Stomach (tissue), 9 donors: ENCODE measurements around the gene C11orf21. TPM values are rescaled to one million over a fixed set of nuclear protein-coding genes. Genes with fewer than 3 reads are reported as not detected.

Source experiments
- DNase-seq, 2 donors: peaks; one replicate each; pipeline versions ENCODE4 v3.0.0 to v3.0.0-alpha.2; 2013 to 2019
- H3K27ac ChIP-seq, 5 donors: fragments of 200-600 bp in 4 of 5; sonication (generic) in 4 of 5; one replicate each; pipeline ENCODE4 v1.5.1; 2013 to 2019; ENCODE audit warnings: mild to moderate bottlenecking in 1 of 5, moderate library complexity in 1 of 5
- H3K27me3 ChIP-seq, 3 donors: fragments of 200-600 bp; sonication (generic); one replicate each; pipeline ENCODE4 v1.5.1; 2017 to 2019; ENCODE audit warnings: mixed run types in 1 of 3
- H3K36me3 ChIP-seq, 4 donors: fragments of 200-600 bp; sonication (generic); 1 replicate in 3 of 4; 2 replicates in 1 of 4; pipeline ENCODE4 v1.5.1; 2016 to 2019
- H3K4me1 ChIP-seq, 4 donors: fragments of 200-600 bp; sonication (generic); one replicate each; pipeline ENCODE4 v1.5.1; 2016 to 2019
- H3K4me3 ChIP-seq, 4 donors: fragments of 200-600 bp; sonication (generic) in 3 of 4; one replicate each; pipeline ENCODE4 v1.5.1; 2016 to 2019; ENCODE audit warnings: mild to moderate bottlenecking in 1 of 4
- H3K9me3 ChIP-seq, 4 donors: fragments of 200-600 bp; sonication (generic); one replicate each; pipeline ENCODE4 v1.5.1; 2016 to 2019
- EP300 ChIP-seq: sonication (generic); formaldehyde crosslinking; IDR thresholded peaks from one replicate; pipeline ENCODE4 v1.6.1; 2017; ENCODE audit warnings: antibody characterized with exemption
- POLR2A ChIP-seq, 4 donors: fragments of 450-650 bp; IDR thresholded peaks; one replicate each; pipeline ENCODE4 v1.6.1; 2016; ENCODE audit warnings: antibody characterized with exemption in 4 of 4, control low read depth in 2 of 4, mild to moderate bottlenecking in 1 of 4, moderate library complexity in 1 of 4
- POLR2AphosphoS5 ChIP-seq, 3 donors: sonication (generic); formaldehyde crosslinking; IDR thresholded peaks; one replicate each; pipeline ENCODE4 v1.6.1; 2016; ENCODE audit warnings: antibody characterized with exemption in 3 of 3
- WGBS, 5 donors: extraction: QIAGEN DNeasy Blood & Tissue Kit in 3 of 5; methylation state at CpG; one replicate each; pipeline versions ENCODE4 v1.1.5 to v1.1.7; 2013 to 2018; 5-methylcytosine and 5-hydroxymethylcytosine counted together
- intact Hi-C: fragments of 100-400 bp; cut with DNase I; formaldehyde crosslinking; loops from one replicate; pipeline ENCODE4 v1.15.1; 2023; ENCODE audit warnings: low total_unique reads
- polyA plus RNA-seq, 3 donors: library from polyadenylated mRNA; stranded (reverse); fragments of 200-250 nt; gene quantifications; one replicate each; pipeline ENCODE4 v1.2.3, GENCODE V29; 2013
- total RNA-seq, 5 donors: library from RNA; depleted of rRNA; stranded (reverse); fragments of >200 nt; gene quantifications; one replicate each; pipeline versions ENCODE4 v1.1.0 to v1.2.3, GENCODE V29; 2014 to 2016
- TF ChIP-seq, protein P1 (sequence below), 7 experiments: fragments of 450-650 bp in 4 of 7; fragments of 200-600 bp in 3 of 7; sonication (generic) in 3 of 7; IDR thresholded peaks; one replicate each; pipeline ENCODE4 v1.5.1; 2016 to 2019; ENCODE audit warnings: antibody characterized with exemption in 7 of 7, control low read depth in 2 of 7, mild to moderate bottlenecking in 1 of 7
- donor health status: healthy with polysubstance abuse.
- donor health status: Bipolar disorder and iron deficiency.
- donor health status: healthy.

The C11orf21 gene
- total and polyA plus RNA-seq, 8 donors = 0.61 to 1.8 (median 0.82) TPM; not detected in 2

GRCh38 chr11:2314525-2315394 is 13.0 kb upstream of the C11orf21 start:
- H3K36me3 ChIP-seq = peaks cover 0 to 6% (median 0%) of the 10 kb centered on the region in 4 donors
- intact Hi-C loops = no loop called here
- peaks cover 16 to 47% (median 31%) of the 10 kb centered on the region in 4 donors for H3K4me1 ChIP-seq
- DNase-seq = peak; percentile 86 to 96
- H3K27me3 ChIP-seq = no peaks in the 10 kb centered on the region
- 24 to 34% (median 31%) methylated on average over 9 to 16 of the region's 16 CpGs for WGBS, 5 donors
- no peaks in the 10 kb centered on the region for H3K9me3 ChIP-seq
- TF ChIP-seq POLR2AphosphoS5 (IDR thresholded peaks at IDR 0.05) = peak in 1 of 3 donors; percentile 41
- TF ChIP-seq, protein P1, sequence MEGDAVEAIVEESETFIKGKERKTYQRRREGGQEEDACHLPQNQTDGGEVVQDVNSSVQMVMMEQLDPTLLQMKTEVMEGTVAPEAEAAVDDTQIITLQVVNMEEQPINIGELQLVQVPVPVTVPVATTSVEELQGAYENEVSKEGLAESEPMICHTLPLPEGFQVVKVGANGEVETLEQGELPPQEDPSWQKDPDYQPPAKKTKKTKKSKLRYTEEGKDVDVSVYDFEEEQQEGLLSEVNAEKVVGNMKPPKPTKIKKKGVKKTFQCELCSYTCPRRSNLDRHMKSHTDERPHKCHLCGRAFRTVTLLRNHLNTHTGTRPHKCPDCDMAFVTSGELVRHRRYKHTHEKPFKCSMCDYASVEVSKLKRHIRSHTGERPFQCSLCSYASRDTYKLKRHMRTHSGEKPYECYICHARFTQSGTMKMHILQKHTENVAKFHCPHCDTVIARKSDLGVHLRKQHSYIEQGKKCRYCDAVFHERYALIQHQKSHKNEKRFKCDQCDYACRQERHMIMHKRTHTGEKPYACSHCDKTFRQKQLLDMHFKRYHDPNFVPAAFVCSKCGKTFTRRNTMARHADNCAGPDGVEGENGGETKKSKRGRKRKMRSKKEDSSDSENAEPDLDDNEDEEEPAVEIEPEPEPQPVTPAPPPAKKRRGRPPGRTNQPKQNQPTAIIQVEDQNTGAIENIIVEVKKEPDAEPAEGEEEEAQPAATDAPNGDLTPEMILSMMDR (IDR thresholded peaks at IDR 0.05) = no peak
- H3K27ac ChIP-seq = peak overlapping the region; percentile 65 to 81 (median 80)
- peak overlapping the region in 3 of 4 donors; percentile 5 to 19 (median 6) for H3K4me3 ChIP-seq

- DNase-seq = no peak
- Histone ChIP-seq H3K4me1 (peaks cover 16 to 47% (median 31%) of the 10 kb centered on the region in 4 donors), H3K36me3 (peaks cover 0 to 6% (median 0%) of the 10 kb centered on the region in 4 donors), H3K9me3 (no peaks in the 10 kb centered on the region), H3K27me3 (no peaks in the 10 kb centered on the region), H3K4me3 (no peak overlapping the region), H3K27ac (peak overlapping the region; percentile 65 to 81 (median 80))
- intact Hi-C loops = no loop called here
- no peak for TF ChIP-seq POLR2AphosphoS5 (IDR thresholded peaks at IDR 0.05)
- TF ChIP-seq, protein P1 (IDR thresholded peaks at IDR 0.05) = no peak
- TF ChIP-seq POLR2A (IDR thresholded peaks at IDR 0.05) = no peak
- TF ChIP-seq EP300 = no peak
- 70 to 92% (median 85%) methylated on average over 6 to 7 of the region's 7 CpGs for WGBS, 5 donors
These were observed 12.4 kb upstream of the C11orf21 start for GRCh38 chr11:2314136-2314524.

DNA sequence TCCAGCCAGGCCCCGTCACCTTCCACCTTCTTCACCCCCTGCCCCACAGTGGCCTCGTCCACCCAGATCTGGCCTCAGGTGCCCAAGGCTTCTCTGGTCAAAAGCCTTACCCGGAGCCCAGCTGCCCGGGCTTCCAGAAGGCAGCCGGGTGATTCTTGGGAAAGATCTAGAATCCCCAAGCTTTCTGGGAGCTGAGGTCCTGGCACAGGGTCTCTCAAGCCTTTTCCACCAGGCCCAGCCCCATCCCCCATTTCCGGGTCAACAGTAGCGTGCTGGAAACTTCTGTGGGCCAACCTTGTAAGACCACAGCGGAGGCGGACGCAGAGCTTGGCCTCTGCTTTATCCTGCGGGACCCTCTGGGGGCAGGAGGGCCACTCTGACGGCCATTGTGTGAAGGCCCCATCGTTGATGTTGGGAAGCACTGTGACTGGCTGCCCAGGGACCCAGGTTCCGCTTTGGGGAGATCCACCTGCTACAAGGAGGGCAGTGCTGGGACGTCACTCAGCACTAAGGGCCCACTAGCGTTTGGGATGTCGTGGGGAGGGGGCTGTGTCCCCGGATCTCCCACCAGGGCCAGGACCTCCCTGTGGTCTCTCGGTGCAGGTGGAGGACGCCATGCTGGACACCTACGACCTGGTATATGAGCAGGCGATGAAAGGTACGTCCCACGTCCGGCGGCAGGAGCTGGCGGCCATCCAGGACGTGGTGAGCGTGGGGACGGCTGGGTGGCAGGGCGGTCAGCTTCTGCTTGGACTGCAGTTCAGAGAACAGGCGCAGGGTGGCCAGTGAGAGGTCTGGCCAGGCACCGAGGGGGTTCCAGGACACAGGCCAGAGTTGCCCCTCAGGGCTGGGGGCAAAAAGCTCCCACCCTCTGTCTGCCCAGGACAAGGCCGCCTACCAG is 11.6 kb upstream of the C11orf21 start:
- no peak for TF ChIP-seq POLR2AphosphoS5 (IDR thresholded peaks at IDR 0.05)
- 83 to 94% (median 90%) methylated on average over 27 to 34 of the region's 34 CpGs for WGBS, 5 donors
- intact Hi-C loops = no loop called here
- H3K9me3 ChIP-seq = no peaks in the 10 kb centered on the region
- H3K4me3 ChIP-seq = no peak overlapping the region
- peaks cover 0 to 6% (median 0%) of the 10 kb centered on the region in 4 donors for H3K36me3 ChIP-seq
- H3K27me3 ChIP-seq = no peaks in the 10 kb centered on the region
- H3K4me1 ChIP-seq = peaks cover 16 to 47% (median 31%) of the 10 kb centered on the region in 4 donors
- no peak for DNase-seq
- peak overlapping the region in 4 of 5 donors; percentile 39 to 81 (median 62) for H3K27ac ChIP-seq

GRCh38 chr11:2312232-2313042 is 10.7 kb upstream of the C11orf21 start:
- no peaks in the 10 kb centered on the region for H3K27me3 ChIP-seq
- peak overlapping the region in 4 of 5 donors; percentile 39 to 81 (median 46) for H3K27ac ChIP-seq
- DNase-seq = peak in 1 of 2 donors; percentile 47
- peaks cover 0 to under 1% (median 0%) of the 10 kb centered on the region in 4 donors for H3K36me3 ChIP-seq
- WGBS, 5 donors = 68 to 90% (median 80%) methylated on average over 13 to 22 of the region's 22 CpGs
- no peaks in the 10 kb centered on the region for H3K9me3 ChIP-seq
- intact Hi-C loops = no loop called here
- TF ChIP-seq POLR2A (IDR thresholded peaks at IDR 0.05) (no peak), POLR2AphosphoS5 (IDR thresholded peaks at IDR 0.05) (no peak), EP300 (no peak)
- TF ChIP-seq, protein P1 (IDR thresholded peaks at IDR 0.05) = no peak
- H3K4me3 ChIP-seq = no peak overlapping the region
- H3K4me1 ChIP-seq = peaks cover 16 to 53% (median 35%) of the 10 kb centered on the region in 4 donors
